K562 (cell line): ENCODE results near the gene MILR1. TPM values are rescaled to one million over a fixed set of nuclear protein-coding genes. Genes with fewer than 3 reads are reported as not detected.
A peak's percentile ranks its signal among the peaks of the same experiment; 100 is the strongest.

Source experiments
- ATF6 ChIP-seq: sonication (generic); formaldehyde crosslinking; IDR thresholded peaks from 2 replicates; pipeline ENCODE4 v1.4.0; 2020; ENCODE audit warnings: mild to moderate bottlenecking, missing genetic modification reagents
- HNRNPLL ChIP-seq: fragments of 200-400 bp; formaldehyde crosslinking; IDR thresholded peaks from 2 replicates; pipeline ENCODE4 v1.6.1; 2017; ENCODE audit warnings: low read length, low read depth, mild to moderate bottlenecking; ENCODE audit not compliant: poor library complexity, severe bottlenecking
- NFXL1 ChIP-seq: fragments of 450-650 bp; formaldehyde crosslinking; IDR thresholded peaks from 2 replicates; pipeline ENCODE4 v1.4.0; 2021; ENCODE audit warnings: mild to moderate bottlenecking
- NR1H2 ChIP-seq: sonication (generic); formaldehyde crosslinking; IDR thresholded peaks from 2 replicates; pipeline ENCODE4 v1.4.0; 2020; ENCODE audit warnings: mild to moderate bottlenecking, missing genetic modification reagents
- PHB ChIP-seq: fragments of 250-450 bp; sonication (Bioruptor Pico); IDR thresholded peaks from 2 replicates; pipeline ENCODE4 v1.5.0; 2021
- RFX5 ChIP-seq: IDR thresholded peaks from 2 replicates; pipeline ENCODE4 v1.6.1; 2011; ENCODE audit warnings: low read depth, mild to moderate bottlenecking, improper control_type of control experiment, low read length
- STAG1 ChIP-seq: sonication (generic); formaldehyde crosslinking; IDR thresholded peaks from 2 replicates; pipeline ENCODE4 v1.5.0; 2020; ENCODE audit warnings: missing genetic modification reagents, borderline replicate concordance
- TAF9B ChIP-seq: fragments of 450-650 bp; IDR thresholded peaks from 2 replicates; pipeline ENCODE4 v1.6.1; 2018; ENCODE audit warnings: mild to moderate bottlenecking; ENCODE audit not compliant: partially characterized antibody
- ZNF140 ChIP-seq: fragments of 250-450 bp; sonication (Bioruptor Pico); IDR thresholded peaks from 2 replicates; pipeline ENCODE4 v1.8.0; 2021; ENCODE audit warnings: moderate library complexity, mild to moderate bottlenecking, inconsistent platforms
- ZNF407 ChIP-seq: fragments of 450-650 bp; IDR thresholded peaks from 2 replicates; pipeline ENCODE4 v1.6.1; 2016; ENCODE audit warnings: low read depth
- polyA plus RNA-seq, 8 experiments: library from polyadenylated mRNA; depleted of rRNA in 4 of 8; stranded (reverse) in 5 of 8; unstranded in 3 of 8; fragments of >200 nt; fragmentation: Nextera tagmentation in 2 of 8; fragmentation: Illumina TruSeq in 1 of 8; extraction: Ambion mirVana in 2 of 8; extraction: Trizol in 1 of 8; gene quantifications; 2 replicates each; pipeline versions ENCODE4 v1.2.1 to v1.2.3, GENCODE V29; 2011 to 2014; ENCODE audit warnings: inconsistent platforms in 1 of 8, missing spikeins in 1 of 8
- total RNA-seq, 7 experiments: library from RNA; depleted of rRNA in 6 of 7; stranded (reverse); fragments of >200 nt in 6 of 7; fragmentation: Illumina TruSeq in 2 of 7; extraction: Trizol in 2 of 7; gene quantifications; 2 replicates each; pipeline versions ENCODE4 v1.2.1 to v1.2.3, GENCODE V29; 2011 to 2021; ENCODE audit warnings: low replicate concordance in 1 of 7
- TF ChIP-seq, protein P1 (sequence below): fragments of 450-650 bp; IDR thresholded peaks from 2 replicates; pipeline ENCODE4 v1.6.1; 2016
- TF ChIP-seq, protein P2 (sequence below): IDR thresholded peaks from 2 replicates; pipeline ENCODE4 v1.6.1; 2014; ENCODE audit warnings: antibody characterized with exemption

The MILR1 gene
- total and polyA plus RNA-seq, 9 of the 15 experiments (the other 6 are each of a cell fraction or from before 2014, with no cell fraction given), result 3.8 to 14.1 (median 7.1) TPM

- TF ChIP-seq ATF6, result 0 out of 2 replicates have a peak, but pooled peaks have one; percentile 49
- TF ChIP-seq STAG1, result no peak
- TF ChIP-seq HNRNPLL, result peak; percentile 78
- TF ChIP-seq, protein P1, sequence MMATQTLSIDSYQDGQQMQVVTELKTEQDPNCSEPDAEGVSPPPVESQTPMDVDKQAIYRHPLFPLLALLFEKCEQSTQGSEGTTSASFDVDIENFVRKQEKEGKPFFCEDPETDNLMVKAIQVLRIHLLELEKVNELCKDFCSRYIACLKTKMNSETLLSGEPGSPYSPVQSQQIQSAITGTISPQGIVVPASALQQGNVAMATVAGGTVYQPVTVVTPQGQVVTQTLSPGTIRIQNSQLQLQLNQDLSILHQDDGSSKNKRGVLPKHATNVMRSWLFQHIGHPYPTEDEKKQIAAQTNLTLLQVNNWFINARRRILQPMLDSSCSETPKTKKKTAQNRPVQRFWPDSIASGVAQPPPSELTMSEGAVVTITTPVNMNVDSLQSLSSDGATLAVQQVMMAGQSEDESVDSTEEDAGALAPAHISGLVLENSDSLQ, result peak; percentile 87
- no peak for TF ChIP-seq NR1H2 (CRISPR knock-in tag)
- no peak for TF ChIP-seq PHB (CRISPR knock-in tag)
- TF ChIP-seq ZNF407, result no peak
- peak; percentile 54; the same call in 1 of the 2 replicates for TF ChIP-seq NFXL1 (CRISPR knock-in tag)
- TF ChIP-seq RFX5, result no peak
- TF ChIP-seq, protein P2, sequence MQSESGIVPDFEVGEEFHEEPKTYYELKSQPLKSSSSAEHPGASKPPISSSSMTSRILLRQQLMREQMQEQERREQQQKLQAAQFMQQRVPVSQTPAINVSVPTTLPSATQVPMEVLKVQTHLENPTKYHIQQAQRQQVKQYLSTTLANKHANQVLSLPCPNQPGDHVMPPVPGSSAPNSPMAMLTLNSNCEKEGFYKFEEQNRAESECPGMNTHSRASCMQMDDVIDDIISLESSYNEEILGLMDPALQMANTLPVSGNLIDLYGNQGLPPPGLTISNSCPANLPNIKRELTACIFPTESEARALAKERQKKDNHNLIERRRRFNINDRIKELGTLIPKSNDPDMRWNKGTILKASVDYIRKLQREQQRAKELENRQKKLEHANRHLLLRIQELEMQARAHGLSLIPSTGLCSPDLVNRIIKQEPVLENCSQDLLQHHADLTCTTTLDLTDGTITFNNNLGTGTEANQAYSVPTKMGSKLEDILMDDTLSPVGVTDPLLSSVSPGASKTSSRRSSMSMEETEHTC, result no peak
- no peak for TF ChIP-seq ZNF140 (CRISPR knock-in tag)
- peak; percentile 75 for TF ChIP-seq TAF9B
These were observed 48.1 kb downstream of the MILR1 start, which contains the start of gene POLG2 (continued) for GRCh38 chr17:64496786-64497564.
